Measurements from ENCODE around the gene FAM181A. TPM values are rescaled to one million over a fixed set of nuclear protein-coding genes. Genes with fewer than 3 reads are reported as not detected.

The FAM181A gene
- total RNA-seq, 4 donors from 2014 or later: not detected

- Histone ChIP-seq H3K36me3 (no peaks in the 10 kb centered on the region), H3K27ac (no peak overlapping the region), H3K9me3 (no peaks in the 10 kb centered on the region), H3K4me1 (no peaks in the 10 kb centered on the region), H3K27me3 (no peaks in the 10 kb centered on the region), H3K4me3 (no peak overlapping the region)
- DNase-seq (ENCODE audit: low spot score in 2 of 2): no peak
- TF ChIP-seq CTCF (IDR thresholded peaks at IDR 0.05): no peak
- TF ChIP-seq POLR2AphosphoS5 (IDR thresholded peaks at IDR 0.05): no peak
- no peak for TF ChIP-seq EP300 (IDR thresholded peaks at IDR 0.05)
- no peak for TF ChIP-seq POLR2A (IDR thresholded peaks at IDR 0.05)
- 96% methylated on average over 7 of the region's 13 CpGs for WGBS
These were observed 22.4 kb downstream of the FAM181A start for GRCh38 chr14:93949511-93950075.

- DNase-seq (ENCODE audit: low spot score in 2 of 2): no peak
- no peaks in the 10 kb centered on the region for H3K27me3 ChIP-seq
- H3K27ac ChIP-seq: no peak overlapping the region
- H3K4me3 ChIP-seq: no peak overlapping the region
- H3K4me1 ChIP-seq: peaks cover 3% of the 10 kb centered on the region
- 89% methylated on average over 20 of the region's 20 CpGs for WGBS
- no peaks in the 10 kb centered on the region for H3K36me3 ChIP-seq
- no peak for TF ChIP-seq CTCF (IDR thresholded peaks at IDR 0.05)
- no peak for TF ChIP-seq POLR2AphosphoS5 (IDR thresholded peaks at IDR 0.05)
- no peak for TF ChIP-seq POLR2A (IDR thresholded peaks at IDR 0.05)
- TF ChIP-seq EP300 (IDR thresholded peaks at IDR 0.05): no peak
- H3K9me3 ChIP-seq: no peaks in the 10 kb centered on the region
These were observed 23.9 kb downstream of the FAM181A start for GRCh38 chr14:93950948-93951634.

- TF ChIP-seq EP300 (IDR thresholded peaks at IDR 0.05): no peak
- no peak for TF ChIP-seq POLR2A (IDR thresholded peaks at IDR 0.05)
- TF ChIP-seq CTCF (IDR thresholded peaks at IDR 0.05): no peak
- TF ChIP-seq POLR2AphosphoS5 (IDR thresholded peaks at IDR 0.05): no peak
- DNase-seq (ENCODE audit: low spot score in 2 of 2): no peak
- WGBS: 50% methylated on average over 4 of the region's 7 CpGs
- Histone ChIP-seq H3K27ac (no peak overlapping the region), H3K9me3 (no peaks in the 10 kb centered on the region), H3K4me1 (peaks cover 3% of the 10 kb centered on the region), H3K4me3 (no peak overlapping the region), H3K27me3 (no peaks in the 10 kb centered on the region), H3K36me3 (no peaks in the 10 kb centered on the region)
These were observed 24.7 kb downstream of the FAM181A start for GRCh38 chr14:93951635-93952540.

- Histone ChIP-seq H3K27ac (no peak overlapping the region), H3K9me3 (no peaks in the 10 kb centered on the region), H3K4me3 (no peak overlapping the region), H3K4me1 (peaks cover 3% of the 10 kb centered on the region), H3K36me3 (no peaks in the 10 kb centered on the region), H3K27me3 (no peaks in the 10 kb centered on the region)
- TF ChIP-seq CTCF (IDR thresholded peaks at IDR 0.05) (no peak), POLR2A (IDR thresholded peaks at IDR 0.05) (no peak), EP300 (IDR thresholded peaks at IDR 0.05) (no peak), POLR2AphosphoS5 (IDR thresholded peaks at IDR 0.05) (no peak)
- DNase-seq (ENCODE audit: low spot score in 2 of 2): no peak
- WGBS: 55% methylated on average over 3 of the region's 3 CpGs
These were observed 25.7 kb downstream of the FAM181A start for GRCh38 chr14:93952829-93953228.

GRCh38 chr14:93953263-93953662, 26.1 kb downstream of the FAM181A start:
- DNase-seq (ENCODE audit: low spot score in 2 of 2): no peak
- H3K27ac ChIP-seq: no peak overlapping the region
- H3K4me3 ChIP-seq: no peak overlapping the region
- H3K4me1 ChIP-seq: peaks cover 3% of the 10 kb centered on the region
- no peaks in the 10 kb centered on the region for H3K27me3 ChIP-seq
- H3K9me3 ChIP-seq: no peaks in the 10 kb centered on the region
- no peaks in the 10 kb centered on the region for H3K36me3 ChIP-seq
- TF ChIP-seq POLR2AphosphoS5 (IDR thresholded peaks at IDR 0.05) (no peak), POLR2A (IDR thresholded peaks at IDR 0.05) (no peak), EP300 (IDR thresholded peaks at IDR 0.05) (no peak), CTCF (IDR thresholded peaks at IDR 0.05) (no peak)
- WGBS: 65% methylated on average over 11 of the region's 14 CpGs

Data from suprapubic skin (tissue), 4 donors.